HL-60 (cell line): Measurements from ENCODE around the gene SPATA7.
A peak's percentile ranks its signal among the peaks of the same experiment; 100 is the strongest.
"Not testable (repeated sequence)": the region's sequence is repeated elsewhere in the genome, so short reads cannot be mapped to it uniquely, and the experiment has no call there.

Source experiments
- DNase-seq, 2 experiments: peaks; one replicate each; pipeline ENCODE4 v3.0.0-alpha.2; 2010 to 2020; ENCODE audit warnings: low read depth in 1 of 2, low spot score in 1 of 2
- H3K27ac ChIP-seq: fragments of 250-450 bp; sonication (Bioruptor Pico); replicated peaks from 2 replicates; pipeline ENCODE4 v1.5.1; 2020; ENCODE audit warnings: mild to moderate bottlenecking, moderate library complexity
- H3K27me3 ChIP-seq: fragments of 250-450 bp; sonication (Bioruptor Pico); 2 replicates; pipeline ENCODE4 v1.5.1; 2021; ENCODE audit warnings: mild to moderate bottlenecking, moderate library complexity; ENCODE audit not compliant: insufficient read depth, poor library complexity, severe bottlenecking
- H3K4me3 ChIP-seq: replicated peaks from 2 replicates; pipeline ENCODE4 v1.5.1; 2011; ENCODE audit warnings: mild to moderate bottlenecking, control low read depth, low read length; ENCODE audit not compliant: insufficient read depth
- GABPA ChIP-seq: IDR thresholded peaks from 2 replicates; pipeline ENCODE4 v1.6.1; 2012; ENCODE audit warnings: low read depth
- POLR2AphosphoS5 ChIP-seq: IDR thresholded peaks from 2 replicates; pipeline ENCODE4 v1.6.1; 2012; ENCODE audit warnings: low read depth
- SPI1 ChIP-seq: IDR thresholded peaks from 2 replicates; pipeline ENCODE4 v1.6.1; 2012; ENCODE audit warnings: low read depth, mild to moderate bottlenecking, borderline replicate concordance
- TF ChIP-seq, protein P1 (sequence below): IDR thresholded peaks from 2 replicates; pipeline ENCODE4 v1.6.1; 2012; ENCODE audit warnings: low read depth; ENCODE audit not compliant: insufficient replicate concordance
- TF ChIP-seq, protein P2 (sequence below): IDR thresholded peaks from one replicate; pipeline ENCODE4 v1.5.1; 2011; ENCODE audit warnings: low read length, control low read depth, inconsistent platforms; ENCODE audit not compliant: insufficient read depth

SPATA7 gene

DNA sequence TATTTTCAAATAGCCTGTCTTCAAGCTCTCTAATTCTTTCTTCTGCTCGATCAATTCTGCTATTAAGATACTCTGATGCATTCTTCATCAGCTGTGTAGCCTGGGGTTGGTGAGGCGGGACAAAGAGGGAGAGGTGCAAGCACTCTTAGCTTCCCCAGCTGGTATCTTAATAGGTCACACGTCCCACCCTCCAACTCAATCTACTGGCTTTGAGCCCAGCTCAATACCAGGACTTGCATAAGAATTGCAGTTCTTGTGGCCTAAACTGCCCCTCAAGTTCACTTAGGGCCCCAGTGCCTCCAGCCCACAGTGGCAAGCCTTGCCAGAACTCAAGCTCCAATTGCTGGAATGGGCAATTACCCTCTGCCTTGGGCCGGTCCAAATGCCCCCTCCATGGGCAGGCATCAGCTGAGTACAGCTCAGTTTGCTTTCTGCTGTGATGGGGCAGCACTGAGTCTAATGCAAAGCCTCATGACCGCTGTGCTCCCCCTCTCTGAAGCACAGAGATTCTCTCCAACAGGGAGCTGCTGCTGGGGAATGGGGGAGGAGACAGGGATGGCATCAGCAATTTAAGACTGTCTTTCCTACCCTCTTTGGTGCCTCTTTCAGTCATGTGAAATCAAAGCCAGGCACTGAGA, 5.6 kb upstream of the SPATA7 start:
- H3K27me3 ChIP-seq, result no peaks in the 10 kb centered on the region
- H3K27ac ChIP-seq, result no peak overlapping the region
- H3K4me3 ChIP-seq, result no peak overlapping the region
- no peak for DNase-seq
- TF ChIP-seq, protein P1, sequence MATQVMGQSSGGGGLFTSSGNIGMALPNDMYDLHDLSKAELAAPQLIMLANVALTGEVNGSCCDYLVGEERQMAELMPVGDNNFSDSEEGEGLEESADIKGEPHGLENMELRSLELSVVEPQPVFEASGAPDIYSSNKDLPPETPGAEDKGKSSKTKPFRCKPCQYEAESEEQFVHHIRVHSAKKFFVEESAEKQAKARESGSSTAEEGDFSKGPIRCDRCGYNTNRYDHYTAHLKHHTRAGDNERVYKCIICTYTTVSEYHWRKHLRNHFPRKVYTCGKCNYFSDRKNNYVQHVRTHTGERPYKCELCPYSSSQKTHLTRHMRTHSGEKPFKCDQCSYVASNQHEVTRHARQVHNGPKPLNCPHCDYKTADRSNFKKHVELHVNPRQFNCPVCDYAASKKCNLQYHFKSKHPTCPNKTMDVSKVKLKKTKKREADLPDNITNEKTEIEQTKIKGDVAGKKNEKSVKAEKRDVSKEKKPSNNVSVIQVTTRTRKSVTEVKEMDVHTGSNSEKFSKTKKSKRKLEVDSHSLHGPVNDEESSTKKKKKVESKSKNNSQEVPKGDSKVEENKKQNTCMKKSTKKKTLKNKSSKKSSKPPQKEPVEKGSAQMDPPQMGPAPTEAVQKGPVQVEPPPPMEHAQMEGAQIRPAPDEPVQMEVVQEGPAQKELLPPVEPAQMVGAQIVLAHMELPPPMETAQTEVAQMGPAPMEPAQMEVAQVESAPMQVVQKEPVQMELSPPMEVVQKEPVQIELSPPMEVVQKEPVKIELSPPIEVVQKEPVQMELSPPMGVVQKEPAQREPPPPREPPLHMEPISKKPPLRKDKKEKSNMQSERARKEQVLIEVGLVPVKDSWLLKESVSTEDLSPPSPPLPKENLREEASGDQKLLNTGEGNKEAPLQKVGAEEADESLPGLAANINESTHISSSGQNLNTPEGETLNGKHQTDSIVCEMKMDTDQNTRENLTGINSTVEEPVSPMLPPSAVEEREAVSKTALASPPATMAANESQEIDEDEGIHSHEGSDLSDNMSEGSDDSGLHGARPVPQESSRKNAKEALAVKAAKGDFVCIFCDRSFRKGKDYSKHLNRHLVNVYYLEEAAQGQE, result no peak
- TF ChIP-seq SPI1 (no peak), GABPA (no peak), POLR2AphosphoS5 (no peak)
- TF ChIP-seq, protein P2, sequence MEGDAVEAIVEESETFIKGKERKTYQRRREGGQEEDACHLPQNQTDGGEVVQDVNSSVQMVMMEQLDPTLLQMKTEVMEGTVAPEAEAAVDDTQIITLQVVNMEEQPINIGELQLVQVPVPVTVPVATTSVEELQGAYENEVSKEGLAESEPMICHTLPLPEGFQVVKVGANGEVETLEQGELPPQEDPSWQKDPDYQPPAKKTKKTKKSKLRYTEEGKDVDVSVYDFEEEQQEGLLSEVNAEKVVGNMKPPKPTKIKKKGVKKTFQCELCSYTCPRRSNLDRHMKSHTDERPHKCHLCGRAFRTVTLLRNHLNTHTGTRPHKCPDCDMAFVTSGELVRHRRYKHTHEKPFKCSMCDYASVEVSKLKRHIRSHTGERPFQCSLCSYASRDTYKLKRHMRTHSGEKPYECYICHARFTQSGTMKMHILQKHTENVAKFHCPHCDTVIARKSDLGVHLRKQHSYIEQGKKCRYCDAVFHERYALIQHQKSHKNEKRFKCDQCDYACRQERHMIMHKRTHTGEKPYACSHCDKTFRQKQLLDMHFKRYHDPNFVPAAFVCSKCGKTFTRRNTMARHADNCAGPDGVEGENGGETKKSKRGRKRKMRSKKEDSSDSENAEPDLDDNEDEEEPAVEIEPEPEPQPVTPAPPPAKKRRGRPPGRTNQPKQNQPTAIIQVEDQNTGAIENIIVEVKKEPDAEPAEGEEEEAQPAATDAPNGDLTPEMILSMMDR, result no peak

DNA sequence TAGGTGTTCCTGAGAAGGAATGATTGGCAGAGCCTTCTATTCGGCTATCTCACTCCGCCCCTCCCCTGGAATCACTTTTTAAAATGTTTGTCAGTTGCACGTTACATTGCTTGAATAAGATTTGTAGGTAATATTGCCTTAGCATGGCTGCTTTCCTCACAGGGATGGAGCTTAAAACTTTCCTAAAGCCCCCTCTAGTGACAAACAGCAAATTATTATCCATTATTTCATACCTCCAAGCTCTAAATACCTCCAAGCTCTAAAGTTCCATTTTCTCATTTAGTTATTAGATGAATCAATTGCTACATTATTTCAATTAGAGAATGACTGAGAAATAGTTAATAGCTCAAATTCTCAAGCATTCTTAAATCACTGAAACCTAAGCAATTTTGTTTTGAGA, 5.1 kb upstream of the SPATA7 start:
- Histone ChIP-seq H3K27ac (no peak overlapping the region), H3K27me3 (no peaks in the 10 kb centered on the region), H3K4me3 (no peak overlapping the region)
- no peak for TF ChIP-seq POLR2AphosphoS5
- TF ChIP-seq, protein P2, result no peak
- DNase-seq, result no peak

DNA sequence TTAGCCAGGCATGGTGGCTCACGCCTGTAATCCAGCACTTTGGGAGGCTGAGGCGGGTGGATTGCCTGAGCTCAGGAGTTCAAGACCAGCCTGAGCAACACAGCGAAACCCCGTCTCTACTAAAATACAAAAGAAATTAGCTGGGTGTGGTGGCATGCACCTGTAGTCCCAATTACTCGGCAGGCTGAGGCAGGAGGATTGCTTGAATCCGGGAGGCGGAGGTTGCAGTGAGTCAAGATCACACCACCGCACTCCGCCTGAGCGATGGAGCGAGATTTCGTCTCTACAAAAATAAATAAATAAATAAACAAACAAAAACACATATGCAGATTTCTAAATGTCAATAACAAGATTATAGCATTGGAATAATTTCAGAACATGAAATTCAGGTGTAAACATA, 3.8 kb upstream of the SPATA7 start:
- not testable (repeated sequence) for H3K4me3 ChIP-seq, H3K27ac ChIP-seq, DNase-seq, H3K27me3 ChIP-seq

DNA sequence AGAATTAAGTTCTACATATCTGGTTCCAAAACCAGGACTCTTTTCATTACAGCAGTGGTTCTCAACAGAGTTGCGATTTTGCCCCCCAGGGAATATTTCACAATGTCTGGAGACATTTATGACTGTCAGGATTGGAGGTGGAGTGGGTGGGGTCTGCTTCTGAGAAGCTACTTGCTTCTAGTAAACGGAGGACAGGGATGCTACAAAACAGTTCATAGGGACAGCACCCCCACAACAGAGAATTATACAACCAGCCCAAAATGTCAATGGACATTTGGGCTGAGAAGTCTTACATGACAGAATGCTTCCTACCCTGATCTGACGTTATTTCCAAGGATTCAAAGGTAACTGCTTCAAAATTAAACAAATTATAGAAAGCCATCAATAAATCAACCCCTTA, 739 bp upstream of the SPATA7 start:
- TF ChIP-seq POLR2AphosphoS5, result no peak
- TF ChIP-seq GABPA, result no peak
- TF ChIP-seq, protein P1, result no peak
- TF ChIP-seq, protein P2, result no peak
- TF ChIP-seq SPI1, result no peak
- H3K4me3 ChIP-seq, result peak overlapping the region; percentile 69

More for the DNA sequence above, 739 bp upstream of the SPATA7 start:
- peak in 1 of 2 experiments; percentile 9 for DNase-seq
- Histone ChIP-seq H3K27ac (no peak overlapping the region), H3K27me3 (no peaks in the 10 kb centered on the region)
